ENCODE results near the gene EXOC6B. TPM values are rescaled to one million over a fixed set of nuclear protein-coding genes. Genes with fewer than 3 reads are reported as not detected.

The EXOC6B gene
- total and polyA plus RNA-seq, 11 donors, result 18.4 to 192 (median 143) TPM

DNA sequence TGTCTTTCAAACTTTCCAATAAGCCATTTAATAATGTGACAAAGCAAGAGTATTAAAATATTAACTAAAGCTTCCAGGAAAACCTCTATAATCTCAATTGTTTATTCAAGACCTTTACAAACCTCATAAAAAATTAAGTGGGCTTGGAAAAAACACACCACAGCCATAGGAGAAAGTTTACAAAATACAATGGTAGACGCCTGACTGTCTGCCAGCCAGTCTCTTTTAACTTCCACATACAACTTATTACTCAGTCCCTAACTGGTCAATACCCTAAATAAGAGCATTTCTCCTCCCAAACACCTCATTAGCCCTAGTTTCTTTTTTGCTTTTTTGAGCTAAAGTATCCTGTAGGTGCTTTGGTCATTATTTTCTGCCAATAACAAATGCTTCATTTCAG lies 430.7 kb downstream of the EXOC6B start:
- no peak overlapping the region for H3K27ac ChIP-seq

GRCh38 chr2:72394541-72395070 lies 431.2 kb downstream of the EXOC6B start:
- Histone ChIP-seq H3K27ac (no peak overlapping the region), H3K27me3 (no peaks in the 10 kb centered on the region), H3K4me1 (peaks cover 0 to 7% (median 0%) of the 10 kb centered on the region in 12 donors), H3K9me3 (peaks cover 0 to 20% (median 2%) of the 10 kb centered on the region in 12 donors), H3K4me3 (no peak overlapping the region), H3K36me3 (peaks cover 0 to 3% (median 0%) of the 10 kb centered on the region in 9 donors)
- TF ChIP-seq CTCF (IDR thresholded peaks at IDR 0.05) (no peak), POLR2A (IDR thresholded peaks at IDR 0.05) (no peak)
- ATAC-seq, result no peak
- DNase-seq, result no peak
- intact Hi-C loops (cut with DNase I), result no loop called here

More for the DNA sequence above, 430.7 kb downstream of the EXOC6B start:
- Histone ChIP-seq H3K4me3 (no peak overlapping the region), H3K36me3 (peaks cover 0 to 3% (median 0%) of the 10 kb centered on the region in 9 donors), H3K4me1 (peaks cover 0 to 7% (median 0%) of the 10 kb centered on the region in 12 donors), H3K27me3 (no peaks in the 10 kb centered on the region), H3K9me3 (peaks cover 0 to 25% (median 7%) of the 10 kb centered on the region in 12 donors)
- ATAC-seq, result no peak
- no peak for TF ChIP-seq POLR2A (IDR thresholded peaks at IDR 0.05)
- no peak for TF ChIP-seq CTCF (IDR thresholded peaks at IDR 0.05)
- intact Hi-C loops (cut with DNase I), result no loop called here
- no peak for DNase-seq
- WGBS, 4 donors, result 91 to 98% (median 93%) methylated on average over 1 of the region's 1 CpG

DNA sequence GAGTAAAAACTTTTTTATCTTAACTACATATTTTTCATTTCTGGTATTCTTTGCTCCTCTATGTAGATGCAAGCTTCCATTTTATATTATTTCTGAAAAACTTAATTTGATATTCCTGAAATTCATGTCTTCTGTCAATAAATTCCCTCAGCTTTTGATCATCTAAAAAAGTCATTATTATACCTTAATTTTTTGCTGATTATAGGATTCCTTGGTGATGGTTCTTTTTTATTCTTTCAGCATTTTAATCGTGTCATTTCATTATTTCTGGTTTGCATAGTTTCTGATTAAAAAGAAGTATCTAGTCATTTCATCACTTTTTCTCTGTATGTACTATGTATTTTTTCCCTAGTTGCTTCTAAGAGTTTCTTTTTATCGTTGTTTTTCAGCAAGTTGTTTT lies 436.4 kb downstream of the EXOC6B start:
- H3K36me3 ChIP-seq, result peaks cover 0 to 3% (median 0%) of the 10 kb centered on the region in 9 donors
- intact Hi-C loops (cut with DNase I), result no loop called here
- ATAC-seq (no peak), DNase-seq (no peak)
- peaks cover 0 to 35% (median 6%) of the 10 kb centered on the region in 12 donors for H3K9me3 ChIP-seq
- H3K4me3 ChIP-seq, result no peak overlapping the region
- peaks cover 0 to 4% (median 0%) of the 10 kb centered on the region in 12 donors for H3K4me1 ChIP-seq
- H3K27ac ChIP-seq, result no peak overlapping the region
- WGBS, 4 donors, result 95 to 99% (median 98%) methylated on average over 2 of the region's 2 CpGs
- H3K27me3 ChIP-seq, result no peaks in the 10 kb centered on the region
- TF ChIP-seq CTCF (IDR thresholded peaks at IDR 0.05), result no peak
- TF ChIP-seq POLR2A (IDR thresholded peaks at IDR 0.05), result no peak

DNA sequence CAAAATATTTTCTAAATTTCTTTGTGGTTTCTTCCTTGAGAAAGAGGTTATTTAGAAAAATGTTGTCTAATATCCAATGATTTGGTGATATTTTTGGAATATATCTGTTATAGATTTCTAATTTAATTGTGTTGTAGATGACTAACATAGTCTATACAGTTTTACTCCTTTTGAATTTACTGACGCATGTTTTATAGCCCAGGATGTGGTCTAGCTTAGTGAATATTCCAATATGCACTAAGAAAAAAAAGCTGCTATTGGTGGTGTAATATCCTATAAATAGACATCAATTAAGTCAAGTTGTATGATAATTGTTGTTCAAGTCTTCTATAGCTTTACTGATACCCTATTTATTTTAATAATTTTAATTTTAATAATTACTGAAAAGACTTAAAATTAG lies 437.6 kb downstream of the EXOC6B start:
- Histone ChIP-seq H3K4me1 (no peaks in the 10 kb centered on the region), H3K9me3 (peaks cover 0 to 41% (median 6%) of the 10 kb centered on the region in 12 donors), H3K27ac (no peak overlapping the region), H3K4me3 (no peak overlapping the region), H3K36me3 (peaks cover 0 to 3% (median 0%) of the 10 kb centered on the region in 9 donors), H3K27me3 (no peaks in the 10 kb centered on the region)
- WGBS, 4 donors, result 93 to 98% (median 94%) methylated on average over 1 of the region's 1 CpG
- DNase-seq (no peak), ATAC-seq (no peak)
- intact Hi-C loops (cut with DNase I), result no loop called here
- TF ChIP-seq CTCF (IDR thresholded peaks at IDR 0.05) (no peak), POLR2A (IDR thresholded peaks at IDR 0.05) (no peak)

Measured in heart left ventricle (tissue), 16 donors.